H1 (cell line): ENCODE results near the gene GSAP. TPM values are rescaled to one million over a fixed set of nuclear protein-coding genes. Genes with fewer than 3 reads are reported as not detected.

Experiments used
- POLR2A ChIP-seq, 2 experiments: IDR thresholded peaks; 1 replicate in 1 of 2; 2 replicates in 1 of 2; pipeline ENCODE4 v1.6.1; 2011; ENCODE audit warnings: low read depth in 2 of 2, low read length in 2 of 2, mild to moderate bottlenecking in 2 of 2; ENCODE audit errors: control extremely low read depth in 1 of 2
- polyA plus RNA-seq, 7 experiments: library from polyadenylated mRNA; depleted of rRNA in 3 of 7; stranded (reverse) in 5 of 7; unstranded in 2 of 7; fragments of >200 nt in 5 of 7; fragments of 200-250 nt in 2 of 7; gene quantifications; 1 replicate in 5 of 7; 2 replicates in 1 of 7; 4 replicates in 1 of 7; pipeline versions ENCODE4 v1.2.1 to v1.2.3, GENCODE V29; 2011 to 2013; ENCODE audit warnings: missing spikeins in 2 of 7, mixed read lengths in 2 of 7
- total RNA-seq: library from RNA; stranded (reverse); fragmentation: NEBNext Ultra II Directional; extraction: Animal tissue kit (Norgen Biotek cat#: 25700); gene quantifications from 2 replicates; pipeline ENCODE4 v1.2.1, GENCODE V29; 2021
- TF ChIP-seq, protein P1 (sequence below): fragments of 300-600 bp; sonication (generic); IDR thresholded peaks from 2 replicates; pipeline ENCODE4 v1.7.1; 2012; ENCODE audit warnings: low read length, moderate library complexity, mild to moderate bottlenecking, inconsistent platforms; ENCODE audit not compliant: insufficient replicate concordance
- TF ChIP-seq, protein P2 (sequence below): IDR thresholded peaks from 2 replicates; pipeline ENCODE4 v1.6.1; 2012; ENCODE audit warnings: low read length, inconsistent platforms

GSAP gene
- total and polyA plus RNA-seq, 2 of the 8 experiments (the other 6 are each of a cell fraction or from before 2014, with no cell fraction given), result 0.93 to 2.1 TPM

DNA sequence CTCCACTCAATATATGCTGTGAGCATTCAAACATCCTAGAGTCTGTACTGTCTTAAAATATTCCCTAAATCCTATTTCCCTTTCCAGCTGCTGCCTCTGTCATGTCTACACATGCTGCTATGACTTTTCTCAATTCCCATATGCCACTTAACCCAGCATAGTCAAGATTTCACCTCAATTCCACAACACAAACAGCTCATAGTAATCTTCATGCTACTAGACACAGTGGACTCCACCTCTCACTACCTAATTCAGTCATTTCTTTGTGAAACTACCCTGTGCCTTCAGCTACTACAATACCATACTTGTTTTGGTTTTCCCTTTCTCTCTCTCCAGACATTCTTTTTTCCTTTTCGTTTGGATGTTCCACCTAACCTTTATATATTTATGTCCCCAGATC lies 45.5 kb downstream of the GSAP start (continued):
- TF ChIP-seq, protein P1, sequence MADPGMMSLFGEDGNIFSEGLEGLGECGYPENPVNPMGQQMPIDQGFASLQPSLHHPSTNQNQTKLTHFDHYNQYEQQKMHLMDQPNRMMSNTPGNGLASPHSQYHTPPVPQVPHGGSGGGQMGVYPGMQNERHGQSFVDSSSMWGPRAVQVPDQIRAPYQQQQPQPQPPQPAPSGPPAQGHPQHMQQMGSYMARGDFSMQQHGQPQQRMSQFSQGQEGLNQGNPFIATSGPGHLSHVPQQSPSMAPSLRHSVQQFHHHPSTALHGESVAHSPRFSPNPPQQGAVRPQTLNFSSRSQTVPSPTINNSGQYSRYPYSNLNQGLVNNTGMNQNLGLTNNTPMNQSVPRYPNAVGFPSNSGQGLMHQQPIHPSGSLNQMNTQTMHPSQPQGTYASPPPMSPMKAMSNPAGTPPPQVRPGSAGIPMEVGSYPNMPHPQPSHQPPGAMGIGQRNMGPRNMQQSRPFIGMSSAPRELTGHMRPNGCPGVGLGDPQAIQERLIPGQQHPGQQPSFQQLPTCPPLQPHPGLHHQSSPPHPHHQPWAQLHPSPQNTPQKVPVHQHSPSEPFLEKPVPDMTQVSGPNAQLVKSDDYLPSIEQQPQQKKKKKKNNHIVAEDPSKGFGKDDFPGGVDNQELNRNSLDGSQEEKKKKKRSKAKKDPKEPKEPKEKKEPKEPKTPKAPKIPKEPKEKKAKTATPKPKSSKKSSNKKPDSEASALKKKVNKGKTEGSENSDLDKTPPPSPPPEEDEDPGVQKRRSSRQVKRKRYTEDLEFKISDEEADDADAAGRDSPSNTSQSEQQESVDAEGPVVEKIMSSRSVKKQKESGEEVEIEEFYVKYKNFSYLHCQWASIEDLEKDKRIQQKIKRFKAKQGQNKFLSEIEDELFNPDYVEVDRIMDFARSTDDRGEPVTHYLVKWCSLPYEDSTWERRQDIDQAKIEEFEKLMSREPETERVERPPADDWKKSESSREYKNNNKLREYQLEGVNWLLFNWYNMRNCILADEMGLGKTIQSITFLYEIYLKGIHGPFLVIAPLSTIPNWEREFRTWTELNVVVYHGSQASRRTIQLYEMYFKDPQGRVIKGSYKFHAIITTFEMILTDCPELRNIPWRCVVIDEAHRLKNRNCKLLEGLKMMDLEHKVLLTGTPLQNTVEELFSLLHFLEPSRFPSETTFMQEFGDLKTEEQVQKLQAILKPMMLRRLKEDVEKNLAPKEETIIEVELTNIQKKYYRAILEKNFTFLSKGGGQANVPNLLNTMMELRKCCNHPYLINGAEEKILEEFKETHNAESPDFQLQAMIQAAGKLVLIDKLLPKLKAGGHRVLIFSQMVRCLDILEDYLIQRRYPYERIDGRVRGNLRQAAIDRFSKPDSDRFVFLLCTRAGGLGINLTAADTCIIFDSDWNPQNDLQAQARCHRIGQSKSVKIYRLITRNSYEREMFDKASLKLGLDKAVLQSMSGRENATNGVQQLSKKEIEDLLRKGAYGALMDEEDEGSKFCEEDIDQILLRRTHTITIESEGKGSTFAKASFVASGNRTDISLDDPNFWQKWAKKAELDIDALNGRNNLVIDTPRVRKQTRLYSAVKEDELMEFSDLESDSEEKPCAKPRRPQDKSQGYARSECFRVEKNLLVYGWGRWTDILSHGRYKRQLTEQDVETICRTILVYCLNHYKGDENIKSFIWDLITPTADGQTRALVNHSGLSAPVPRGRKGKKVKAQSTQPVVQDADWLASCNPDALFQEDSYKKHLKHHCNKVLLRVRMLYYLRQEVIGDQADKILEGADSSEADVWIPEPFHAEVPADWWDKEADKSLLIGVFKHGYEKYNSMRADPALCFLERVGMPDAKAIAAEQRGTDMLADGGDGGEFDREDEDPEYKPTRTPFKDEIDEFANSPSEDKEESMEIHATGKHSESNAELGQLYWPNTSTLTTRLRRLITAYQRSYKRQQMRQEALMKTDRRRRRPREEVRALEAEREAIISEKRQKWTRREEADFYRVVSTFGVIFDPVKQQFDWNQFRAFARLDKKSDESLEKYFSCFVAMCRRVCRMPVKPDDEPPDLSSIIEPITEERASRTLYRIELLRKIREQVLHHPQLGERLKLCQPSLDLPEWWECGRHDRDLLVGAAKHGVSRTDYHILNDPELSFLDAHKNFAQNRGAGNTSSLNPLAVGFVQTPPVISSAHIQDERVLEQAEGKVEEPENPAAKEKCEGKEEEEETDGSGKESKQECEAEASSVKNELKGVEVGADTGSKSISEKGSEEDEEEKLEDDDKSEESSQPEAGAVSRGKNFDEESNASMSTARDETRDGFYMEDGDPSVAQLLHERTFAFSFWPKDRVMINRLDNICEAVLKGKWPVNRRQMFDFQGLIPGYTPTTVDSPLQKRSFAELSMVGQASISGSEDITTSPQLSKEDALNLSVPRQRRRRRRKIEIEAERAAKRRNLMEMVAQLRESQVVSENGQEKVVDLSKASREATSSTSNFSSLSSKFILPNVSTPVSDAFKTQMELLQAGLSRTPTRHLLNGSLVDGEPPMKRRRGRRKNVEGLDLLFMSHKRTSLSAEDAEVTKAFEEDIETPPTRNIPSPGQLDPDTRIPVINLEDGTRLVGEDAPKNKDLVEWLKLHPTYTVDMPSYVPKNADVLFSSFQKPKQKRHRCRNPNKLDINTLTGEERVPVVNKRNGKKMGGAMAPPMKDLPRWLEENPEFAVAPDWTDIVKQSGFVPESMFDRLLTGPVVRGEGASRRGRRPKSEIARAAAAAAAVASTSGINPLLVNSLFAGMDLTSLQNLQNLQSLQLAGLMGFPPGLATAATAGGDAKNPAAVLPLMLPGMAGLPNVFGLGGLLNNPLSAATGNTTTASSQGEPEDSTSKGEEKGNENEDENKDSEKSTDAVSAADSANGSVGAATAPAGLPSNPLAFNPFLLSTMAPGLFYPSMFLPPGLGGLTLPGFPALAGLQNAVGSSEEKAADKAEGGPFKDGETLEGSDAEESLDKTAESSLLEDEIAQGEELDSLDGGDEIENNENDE, result no peak
- TF ChIP-seq, protein P2, sequence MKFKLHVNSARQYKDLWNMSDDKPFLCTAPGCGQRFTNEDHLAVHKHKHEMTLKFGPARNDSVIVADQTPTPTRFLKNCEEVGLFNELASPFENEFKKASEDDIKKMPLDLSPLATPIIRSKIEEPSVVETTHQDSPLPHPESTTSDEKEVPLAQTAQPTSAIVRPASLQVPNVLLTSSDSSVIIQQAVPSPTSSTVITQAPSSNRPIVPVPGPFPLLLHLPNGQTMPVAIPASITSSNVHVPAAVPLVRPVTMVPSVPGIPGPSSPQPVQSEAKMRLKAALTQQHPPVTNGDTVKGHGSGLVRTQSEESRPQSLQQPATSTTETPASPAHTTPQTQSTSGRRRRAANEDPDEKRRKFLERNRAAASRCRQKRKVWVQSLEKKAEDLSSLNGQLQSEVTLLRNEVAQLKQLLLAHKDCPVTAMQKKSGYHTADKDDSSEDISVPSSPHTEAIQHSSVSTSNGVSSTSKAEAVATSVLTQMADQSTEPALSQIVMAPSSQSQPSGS, result no peak
- TF ChIP-seq POLR2A (IDR thresholded peaks at IDR 0.05; ENCODE audit: control extremely low read depth in 1 of 2, low read depth in 2 of 2, low read length in 2 of 2), result no peak
- TF ChIP-seq, all 59 proteins: peak for 0
